Epidermal melanocyte (primary cell): Measurements from ENCODE around the gene TP53BP2.
"Not testable (repeated sequence)": the region's sequence is repeated elsewhere in the genome, so short reads cannot be mapped to it uniquely, and the experiment has no call there.

Experiments used
- DNase-seq: peaks from one replicate; pipeline ENCODE4 v3.0.0; 2011; ENCODE audit warnings: low spot score; ENCODE audit not compliant: insufficient read length

TP53BP2 gene

GRCh38 chr1:223856386-223856785, 10.6 kb upstream of the TP53BP2 start:
- DNase-seq = no peak

GRCh38 chr1:223853748-223854147, 8.0 kb upstream of the TP53BP2 start:
- DNase-seq = no peak

GRCh38 chr1:223853275-223853674, 7.5 kb upstream of the TP53BP2 start:
- DNase-seq = no peak

GRCh38 chr1:223852337-223852736, 6.6 kb upstream of the TP53BP2 start:
- DNase-seq = no peak

GRCh38 chr1:223849352-223850254, 3.9 kb upstream of the TP53BP2 start:
- DNase-seq = no peak

- no peak for DNase-seq
Observed at GRCh38 chr1:223848536-223848935, 2.8 kb upstream of the TP53BP2 start.

- DNase-seq = no peak
Observed at GRCh38 chr1:223847781-223848345, 2.1 kb upstream of the TP53BP2 start.

GRCh38 chr1:223845037-223845809, 524 bp downstream of the TP53BP2 start:
- no peak for DNase-seq

GRCh38 chr1:223844787-223845036, 1.0 kb downstream of the TP53BP2 start:
- no peak for DNase-seq

- DNase-seq = no peak
Observed at GRCh38 chr1:223843934-223844786, 1.6 kb downstream of the TP53BP2 start.

- DNase-seq = no peak
Observed at GRCh38 chr1:223842784-223843183, 3.0 kb downstream of the TP53BP2 start.

- not testable (repeated sequence) for DNase-seq
Observed at GRCh38 chr1:223841977-223842623, 3.6 kb downstream of the TP53BP2 start.

GRCh38 chr1:223840254-223840653, 5.5 kb downstream of the TP53BP2 start:
- no peak for DNase-seq

- no peak for DNase-seq
Observed at GRCh38 chr1:223838125-223838854, 7.5 kb downstream of the TP53BP2 start.

GRCh38 chr1:223837687-223838086, 8.1 kb downstream of the TP53BP2 start:
- DNase-seq = no peak

GRCh38 chr1:223837206-223837605, 8.5 kb downstream of the TP53BP2 start:
- DNase-seq = no peak

- no peak for DNase-seq
Observed at GRCh38 chr1:223836586-223836985, 9.2 kb downstream of the TP53BP2 start.

GRCh38 chr1:223835754-223836153, 10.0 kb downstream of the TP53BP2 start:
- no peak for DNase-seq

GRCh38 chr1:223834660-223835263, 11.0 kb downstream of the TP53BP2 start:
- no peak for DNase-seq

- DNase-seq = no peak
Observed at GRCh38 chr1:223833948-223834347, 11.8 kb downstream of the TP53BP2 start.
